HG02970 (cell line): ENCODE results near the gene EPHB1.
A peak's percentile ranks its signal among the peaks of the same experiment; 100 is the strongest.

ENCODE experiments used
- ATAC-seq: cut with Tn5 transposase; IDR thresholded peaks from one replicate; pipeline ENCODE4 v1.9.1; 2021; ENCODE audit warnings: mild to moderate bottlenecking, moderate library complexity, moderate number of reproducible peaks; ENCODE audit not compliant: unreplicated experiment, low FRiP score

The EPHB1 gene

GRCh38 chr3:134903837-134904236 lies 108.8 kb downstream of the EPHB1 start:
- ATAC-seq, result peak; percentile 14

GRCh38 chr3:134904241-134904771 lies 109.2 kb downstream of the EPHB1 start:
- peak; percentile 69 for ATAC-seq

- ATAC-seq, result no peak
Measured at GRCh38 chr3:134904776-134905646, 110.0 kb downstream of the EPHB1 start.

- no peak for ATAC-seq
Measured at GRCh38 chr3:134905647-134905935, 110.5 kb downstream of the EPHB1 start.

GRCh38 chr3:134908271-134908670 lies 113.2 kb downstream of the EPHB1 start:
- no peak for ATAC-seq

- no peak for ATAC-seq
Measured at GRCh38 chr3:134910026-134910425, 115.0 kb downstream of the EPHB1 start.

GRCh38 chr3:134911586-134912548 lies 116.8 kb downstream of the EPHB1 start:
- ATAC-seq, result no peak

GRCh38 chr3:134916276-134916961 lies 121.4 kb downstream of the EPHB1 start:
- ATAC-seq, result no peak

- no peak for ATAC-seq
Measured at GRCh38 chr3:134917631-134918030, 122.6 kb downstream of the EPHB1 start.

- peak; percentile 73 for ATAC-seq
Measured at GRCh38 chr3:134918441-134918840, 123.4 kb downstream of the EPHB1 start.

GRCh38 chr3:134922101-134922500 lies 127.0 kb downstream of the EPHB1 start:
- no peak for ATAC-seq

GRCh38 chr3:134922866-134923265 lies 127.8 kb downstream of the EPHB1 start:
- ATAC-seq, result no peak

- ATAC-seq, result no peak
Measured at GRCh38 chr3:134923286-134923685, 128.2 kb downstream of the EPHB1 start.

GRCh38 chr3:134927599-134927998 lies 132.5 kb downstream of the EPHB1 start:
- no peak for ATAC-seq

- no peak for ATAC-seq
Measured at GRCh38 chr3:134928392-134928791, 133.3 kb downstream of the EPHB1 start.

- ATAC-seq, result no peak
Measured at GRCh38 chr3:134928819-134929218, 133.8 kb downstream of the EPHB1 start.

GRCh38 chr3:134929976-134930375 lies 134.9 kb downstream of the EPHB1 start:
- no peak for ATAC-seq

GRCh38 chr3:134931045-134931785 lies 136.2 kb downstream of the EPHB1 start:
- ATAC-seq, result no peak

- ATAC-seq, result no peak
Measured at GRCh38 chr3:134932035-134932434, 137.0 kb downstream of the EPHB1 start.

GRCh38 chr3:134933997-134934396 lies 138.9 kb downstream of the EPHB1 start:
- ATAC-seq, result no peak
